GM12878 (cell line): ENCODE data around the gene BEAN1.

Experiments
- BRCA1 ChIP-seq: IDR thresholded peaks from 2 replicates; pipeline ENCODE4 v1.6.1; 2011; ENCODE audit warnings: low read depth, low read length, improper control_type of control experiment
- CREM ChIP-seq: IDR thresholded peaks from 2 replicates; pipeline ENCODE4 v1.6.1; 2014; ENCODE audit warnings: antibody characterized with exemption, low read depth
- CTCF ChIP-seq, 3 experiments: IDR thresholded peaks in 2 of 3; conservative IDR thresholded peaks in 1 of 3; 2 replicates each; pipeline ENCODE4 v1.5.1; 2011; ENCODE audit warnings: low read depth in 3 of 3, low read length in 3 of 3, mild to moderate bottlenecking in 3 of 3, control low read depth in 2 of 3, moderate library complexity in 2 of 3, inconsistent platforms in 1 of 3, mixed read lengths in 1 of 3; ENCODE audit not compliant: control insufficient read depth in 2 of 3, insufficient read depth in 1 of 3; ENCODE audit errors: extremely low read depth in 1 of 3
- FOXM1 ChIP-seq: IDR thresholded peaks from 2 replicates; pipeline ENCODE4 v1.6.1; 2012; ENCODE audit warnings: low read depth, mild to moderate bottlenecking, inconsistent platforms, low read length, moderate library complexity
- IKZF1 ChIP-seq: fragments of 450-650 bp; conservative IDR thresholded peaks from 2 replicates; pipeline ENCODE4 v1.6.1; 2017; ENCODE audit warnings: antibody characterized with exemption, mild to moderate bottlenecking
- IRF5 ChIP-seq: fragments of 450-650 bp; IDR thresholded peaks from 2 replicates; pipeline ENCODE4 v1.6.1; 2017; ENCODE audit warnings: borderline replicate concordance
- JUND ChIP-seq: IDR thresholded peaks from 2 replicates; pipeline ENCODE4 v1.6.1; 2012; ENCODE audit warnings: low read depth, mild to moderate bottlenecking, low read length, improper control_type of control experiment, moderate library complexity
- MXI1 ChIP-seq: fragments of 150-350 bp; IDR thresholded peaks from 2 replicates; pipeline ENCODE4 v1.6.1; 2011; ENCODE audit warnings: low read depth, mild to moderate bottlenecking, inconsistent platforms, low read length, improper control_type of control experiment
- MYC ChIP-seq: IDR thresholded peaks from 2 replicates; pipeline ENCODE4 v1.6.1; 2011; ENCODE audit warnings: mild to moderate bottlenecking, low read length, moderate library complexity, inconsistent platforms; ENCODE audit not compliant: insufficient read depth, insufficient replicate concordance, insufficient read length, severe bottlenecking
- NFYB ChIP-seq: IDR thresholded peaks from 2 replicates; pipeline ENCODE4 v1.6.1; 2011; ENCODE audit warnings: low read depth, mild to moderate bottlenecking, low read length, improper control_type of control experiment, moderate library complexity; ENCODE audit not compliant: insufficient read depth
- POLR2A ChIP-seq: IDR thresholded peaks from 2 replicates; pipeline ENCODE4 v1.6.1; 2011; ENCODE audit warnings: low read depth, mild to moderate bottlenecking, low read length
- POLR2AphosphoS5 ChIP-seq: IDR thresholded peaks from 2 replicates; pipeline ENCODE4 v1.6.1; 2011; ENCODE audit warnings: mild to moderate bottlenecking, low read length, inconsistent platforms
- SMAD1 ChIP-seq: fragments of 450-650 bp; IDR thresholded peaks from 2 replicates; pipeline ENCODE4 v1.6.1; 2018; ENCODE audit warnings: mild to moderate bottlenecking, low read depth; ENCODE audit not compliant: partially characterized antibody
- TAF1 ChIP-seq: IDR thresholded peaks from 2 replicates; pipeline ENCODE4 v1.6.1; 2011; ENCODE audit warnings: mild to moderate bottlenecking, low read depth, low read length, borderline replicate concordance

GRCh38 chr16:66519482-66520373 lies 92.6 kb downstream of the BEAN1 start:
- no peak for TF ChIP-seq POLR2AphosphoS5
- no peak for TF ChIP-seq FOXM1
- TF ChIP-seq JUND, result no peak
- no peak for TF ChIP-seq CTCF (IDR thresholded peaks at IDR 0.05 in 2 of 3, conservative IDR thresholded peaks at IDR 0.05 in 1 of 3; ENCODE audit: control insufficient read depth in 2 of 3, extremely low read depth in 1 of 3, insufficient read depth in 1 of 3, low read depth in 3 of 3, low read length in 3 of 3)
- no peak for TF ChIP-seq SMAD1
- no peak for TF ChIP-seq TAF1
- no peak for TF ChIP-seq MXI1
- no peak for TF ChIP-seq IRF5
- no peak for TF ChIP-seq IKZF1
- TF ChIP-seq CREM, result no peak
- TF ChIP-seq NFYB, result no peak
- TF ChIP-seq MYC, result no peak
- TF ChIP-seq BRCA1, result no peak
- TF ChIP-seq POLR2A, result no peak
